ENCODE measurements around the gene BNC2.

Gene BNC2

DNA sequence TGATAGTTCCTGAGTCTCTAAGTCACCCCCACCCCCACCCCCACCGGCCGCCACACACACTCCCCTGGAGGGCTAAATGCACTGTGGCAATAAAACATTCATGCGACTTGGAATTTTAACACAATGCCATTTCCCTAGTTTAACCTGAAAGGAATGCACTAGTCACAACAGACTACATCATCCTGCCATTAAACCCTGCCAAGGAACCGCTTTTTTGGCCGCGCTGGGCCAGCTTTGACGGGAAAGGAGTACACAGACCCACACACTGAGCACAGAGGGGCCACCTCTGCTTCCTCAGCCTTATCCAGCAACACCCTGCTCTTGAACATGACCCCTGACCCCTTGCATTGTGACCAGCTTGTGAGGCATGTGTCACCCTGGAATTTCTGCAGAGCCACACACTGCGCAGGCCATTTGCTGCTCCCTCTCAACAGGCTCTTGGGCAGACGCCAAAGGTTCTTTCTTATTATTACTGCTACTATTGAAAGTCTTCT lies 165.3 kb downstream of the BNC2 start:
- DNase-seq = peak; percentile 24

DNA sequence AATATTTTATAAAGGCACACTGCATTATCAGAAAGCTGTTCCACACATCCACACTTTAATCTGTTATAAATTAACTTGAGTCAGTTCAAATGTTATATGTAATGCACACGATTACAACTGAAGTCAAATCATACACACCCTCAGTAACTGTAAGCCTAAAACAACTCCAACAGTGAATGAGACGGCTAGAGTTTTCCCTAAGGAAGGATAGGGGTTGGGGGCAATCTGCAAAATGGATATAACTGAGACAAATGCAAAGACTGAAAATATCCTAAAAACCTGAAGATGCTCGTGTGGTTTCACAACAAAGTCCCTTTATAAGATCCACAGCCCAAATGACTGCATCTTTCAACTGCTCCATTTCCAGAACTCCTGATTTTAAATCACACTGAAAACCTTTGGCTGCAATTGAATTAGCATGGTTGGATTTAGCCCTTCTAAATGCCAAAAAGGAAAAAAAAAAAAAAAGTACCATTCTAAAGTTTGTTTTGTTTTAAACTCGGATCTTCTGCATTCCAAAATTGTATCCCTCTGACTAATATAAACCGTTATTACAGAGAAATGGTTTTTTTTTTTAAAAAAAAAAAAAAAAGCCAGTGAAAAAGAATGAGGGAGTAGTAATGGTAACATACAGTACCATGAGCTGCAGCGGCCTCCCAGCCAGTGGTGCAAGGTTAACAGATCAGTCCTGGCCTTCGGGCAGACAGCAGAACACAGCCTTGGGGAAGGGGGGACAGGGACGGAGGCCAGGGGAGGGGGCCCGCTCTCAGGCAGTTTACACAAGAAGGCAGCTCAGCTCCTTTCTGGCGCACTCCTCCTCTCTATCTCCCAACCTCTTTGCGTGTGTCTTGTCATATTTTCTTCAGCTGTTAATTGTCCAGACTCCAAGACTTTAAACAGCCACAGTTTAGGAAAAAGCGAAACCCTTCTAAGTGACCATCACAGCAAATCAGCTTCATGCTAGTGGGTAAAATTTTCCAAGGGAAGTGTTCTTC lies 166.1 kb downstream of the BNC2 start:
- DNase-seq = no peak

DNA sequence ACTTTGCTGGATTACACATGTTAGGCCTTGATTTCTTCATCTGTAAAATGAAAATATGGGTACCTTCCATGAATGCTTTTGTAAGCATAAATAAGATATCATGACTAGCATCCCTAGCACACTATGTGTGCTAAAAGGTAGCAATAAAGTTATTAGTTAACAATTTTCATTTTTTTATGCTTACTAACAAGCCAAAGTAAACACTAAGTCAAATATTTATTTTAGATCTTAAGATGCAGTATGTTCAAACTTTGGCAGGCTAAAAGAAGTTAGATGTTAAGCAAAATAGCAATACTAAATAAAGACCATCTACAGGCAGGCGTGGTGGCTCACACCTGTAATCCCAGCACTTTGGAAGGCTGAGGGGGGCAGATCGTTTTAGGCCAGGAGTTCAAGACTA lies 169.1 kb downstream of the BNC2 start:
- DNase-seq = no peak

DNA sequence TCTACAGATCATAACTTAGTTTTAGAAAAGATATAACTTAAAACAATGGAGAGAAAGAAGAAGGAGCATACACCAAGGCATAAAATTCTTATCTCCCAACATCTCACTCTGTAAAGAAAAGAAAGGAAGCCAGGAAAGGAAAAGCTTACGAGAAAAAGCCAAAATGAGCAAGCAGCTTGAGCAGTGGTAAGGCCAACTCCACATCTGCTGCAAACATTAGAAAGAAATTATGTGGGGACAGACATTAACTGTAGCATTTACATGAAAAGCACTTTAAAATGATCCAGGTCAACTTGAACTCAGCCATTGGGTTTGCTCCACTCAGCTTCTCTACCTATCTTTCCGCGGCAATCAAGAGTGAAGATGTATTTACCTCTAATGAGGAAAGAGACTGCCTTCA lies 176.9 kb downstream of the BNC2 start:
- DNase-seq = no peak

DNA sequence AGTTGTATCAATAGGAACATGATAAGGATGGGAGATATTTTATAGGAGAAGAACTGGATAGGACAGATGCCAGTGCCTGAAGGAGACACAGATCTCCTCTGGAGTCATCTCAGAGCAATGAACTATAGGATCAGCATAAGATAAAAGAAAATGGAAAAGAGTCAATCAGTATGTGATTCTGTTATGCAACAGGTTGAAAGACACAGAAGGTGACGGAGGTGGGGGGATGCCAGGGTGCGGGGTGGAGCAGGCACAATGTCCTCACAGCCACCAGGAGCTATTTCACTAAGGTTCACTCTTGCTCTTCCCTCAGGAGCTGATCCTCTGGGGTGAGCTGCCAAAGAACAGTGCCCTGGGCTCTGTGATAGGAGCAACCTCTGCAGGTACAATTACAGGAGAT lies 179.8 kb downstream of the BNC2 start:
- DNase-seq = no peak

DNA sequence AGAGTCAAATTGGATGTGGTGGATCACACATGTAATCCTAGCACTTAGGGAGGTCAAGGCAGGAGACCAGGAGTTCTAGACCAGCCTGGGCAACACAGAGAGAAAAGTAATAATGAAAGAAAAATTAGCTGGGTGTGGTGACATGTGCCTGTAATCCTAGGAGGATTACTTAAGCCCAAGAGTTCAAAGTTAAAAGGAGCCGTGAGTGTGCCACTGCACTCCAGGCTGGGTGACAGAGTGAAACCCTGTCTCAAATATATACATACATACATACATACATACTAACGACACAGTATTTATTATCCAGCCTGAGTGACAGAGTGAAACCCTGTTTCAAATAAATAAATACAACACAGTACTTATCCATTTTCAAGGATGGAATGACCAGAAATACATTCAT lies 180.3 kb downstream of the BNC2 start:
- DNase-seq = no peak

DNA sequence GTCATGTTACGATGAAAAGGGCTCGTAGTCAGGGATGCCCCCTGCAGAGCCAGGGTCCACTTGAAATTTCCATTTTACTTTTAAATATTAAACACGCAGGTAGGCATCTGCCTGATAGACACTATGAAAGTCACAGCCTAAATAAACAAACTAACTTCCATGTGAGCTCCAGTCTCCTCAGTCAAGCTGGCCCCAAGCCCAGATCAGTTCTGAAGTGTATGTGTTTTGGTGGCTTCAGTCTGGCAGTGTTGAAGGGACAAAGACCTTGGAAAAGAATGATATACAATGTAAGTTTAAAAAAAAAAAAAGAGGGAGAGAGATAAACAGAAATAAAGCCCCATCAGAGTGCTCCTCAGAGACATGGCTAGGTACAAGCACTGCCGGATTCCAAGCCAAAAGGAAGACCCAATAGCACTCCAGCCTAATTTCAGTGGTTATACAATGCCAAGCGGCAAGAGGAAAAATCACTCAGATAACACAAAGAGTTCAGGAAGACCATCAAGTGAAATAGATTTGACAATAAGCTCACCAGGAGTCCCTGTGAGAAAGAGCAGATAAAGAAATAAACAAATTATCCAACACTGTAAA lies 181.0 kb downstream of the BNC2 start:
- DNase-seq = peak; percentile 81

DNA sequence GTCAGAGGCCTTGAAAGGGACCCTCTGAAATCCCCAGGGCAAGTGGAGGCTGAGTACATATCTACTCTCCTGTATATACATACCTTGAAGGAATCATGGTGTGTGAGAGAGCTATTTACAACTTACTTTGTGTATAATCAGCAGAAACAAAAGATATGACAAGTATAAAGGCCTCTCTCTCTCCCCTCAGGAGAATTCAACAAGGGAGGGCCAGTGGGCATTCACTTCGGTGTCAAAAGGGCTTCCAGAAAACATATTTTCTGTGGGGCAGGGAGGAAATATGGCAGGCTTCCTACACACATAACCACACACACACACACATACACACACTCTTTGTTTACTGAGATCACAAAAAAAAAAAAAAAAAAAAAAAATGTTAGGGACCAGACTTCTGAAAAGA lies 181.7 kb downstream of the BNC2 start:
- DNase-seq = peak; percentile 52

DNA sequence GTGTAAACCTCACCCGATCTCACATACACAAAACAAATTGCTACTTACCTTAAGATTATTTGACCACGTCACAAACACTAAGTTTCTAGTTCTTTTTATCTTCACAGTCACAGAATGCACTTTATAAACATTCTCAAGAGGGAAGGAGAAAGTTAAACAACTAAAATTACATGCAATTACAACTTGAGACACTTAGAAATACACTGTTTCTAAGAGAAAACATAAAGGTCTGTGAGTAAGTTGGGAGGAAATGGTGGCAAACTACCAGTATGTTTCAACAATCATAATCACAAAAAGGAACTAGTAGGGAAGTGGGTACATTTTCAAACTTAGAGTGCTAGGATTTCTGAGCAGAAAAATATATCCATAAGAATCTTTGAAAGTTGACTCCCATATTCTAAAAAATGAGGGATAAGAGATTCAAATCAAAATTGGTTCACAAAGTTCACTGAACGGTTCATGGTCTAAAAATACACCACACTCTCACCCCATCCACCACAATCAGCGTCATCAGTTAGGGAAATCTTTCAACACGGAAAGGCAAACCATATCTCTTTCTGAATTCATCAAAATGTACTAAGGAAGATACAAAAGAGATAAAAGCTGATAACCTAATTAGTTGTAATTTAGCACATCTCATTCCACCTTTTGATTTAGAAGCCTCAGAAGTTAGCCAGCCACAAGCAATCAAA lies 182.6 kb downstream of the BNC2 start:
- no peak for DNase-seq

DNA sequence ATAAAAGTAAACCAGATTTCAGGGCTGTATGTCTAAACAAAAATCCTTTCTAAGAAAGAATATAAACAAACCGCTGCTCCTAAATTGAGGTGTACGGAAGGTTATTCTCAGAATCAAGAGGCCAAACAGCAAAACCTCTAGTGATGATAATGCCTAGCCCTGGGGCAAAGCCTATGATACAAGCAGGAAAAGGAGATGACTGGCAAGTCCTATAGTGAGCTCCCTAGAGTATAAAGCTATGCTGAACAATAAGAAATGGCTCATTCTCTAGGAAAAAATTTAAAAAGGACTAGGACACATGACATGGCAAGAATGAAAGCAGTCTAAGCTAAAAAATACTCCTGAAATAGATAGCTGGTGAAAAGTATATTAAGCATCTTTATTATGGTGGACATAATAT lies 187.1 kb downstream of the BNC2 start:
- DNase-seq = no peak

DNA sequence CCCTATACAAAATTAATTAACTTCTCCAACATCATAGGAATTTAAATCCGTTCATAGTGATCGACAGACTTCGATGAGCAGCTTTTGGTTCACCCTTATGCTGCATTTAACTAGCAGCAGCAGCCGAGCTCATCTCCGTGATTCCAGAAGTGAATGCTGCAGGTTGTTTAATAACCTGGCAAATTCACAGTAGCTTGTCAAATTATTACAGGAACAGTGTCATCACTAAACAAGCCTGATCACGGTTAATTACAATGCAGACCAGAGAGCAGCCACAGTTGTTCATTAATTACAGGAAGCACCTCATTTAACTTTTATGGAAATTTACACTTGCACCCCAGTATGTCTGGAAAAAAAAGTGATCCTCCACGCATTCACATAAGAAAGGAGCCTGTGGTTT lies 188.2 kb downstream of the BNC2 start:
- DNase-seq = no peak

DNA sequence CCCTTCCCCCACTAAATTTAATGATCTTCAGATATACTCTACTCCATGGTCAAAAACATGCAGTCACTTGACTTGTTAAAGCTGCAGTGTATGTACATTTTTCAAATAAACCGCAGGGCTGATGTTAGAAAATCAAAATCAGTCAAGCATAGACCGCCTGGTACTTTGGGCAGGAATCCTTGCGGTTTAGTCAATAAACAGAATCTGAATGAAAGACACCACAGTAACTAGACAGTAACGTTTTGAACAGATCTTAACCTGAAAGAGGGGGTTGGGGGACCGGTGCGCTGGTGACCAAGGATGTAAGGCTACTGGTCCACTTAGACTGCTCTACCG lies 188.8 kb downstream of the BNC2 start:
- no peak for DNase-seq

DNA sequence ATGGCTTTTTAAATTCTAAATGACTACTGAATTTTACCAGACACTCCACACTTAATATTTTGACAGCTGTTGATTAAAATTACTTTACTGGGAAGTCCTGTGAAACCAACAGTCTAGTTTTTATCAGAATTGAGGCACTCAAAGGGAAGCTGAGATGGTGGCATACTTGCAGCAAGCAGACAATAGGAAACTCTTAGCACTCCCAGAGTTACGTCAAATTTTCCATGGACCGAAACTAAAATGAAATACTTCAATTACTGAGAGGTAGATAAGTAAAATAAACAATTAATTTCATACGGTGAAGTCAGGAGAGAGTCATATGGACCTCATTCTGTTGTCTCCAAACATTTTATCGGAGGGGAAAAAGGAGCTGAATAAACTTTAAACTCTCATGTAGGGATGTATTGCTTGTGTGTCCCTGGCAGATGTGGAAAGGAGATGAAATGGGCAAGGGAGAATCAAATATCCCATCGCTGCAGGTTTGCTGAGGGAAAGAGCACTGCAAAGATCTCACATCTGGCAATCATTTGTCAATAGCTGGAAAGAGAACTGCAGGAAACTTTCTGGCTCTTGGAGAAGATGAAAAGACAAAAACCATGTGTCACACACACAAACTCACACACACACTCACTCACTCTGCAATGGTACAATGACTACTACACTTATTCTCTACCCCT lies 189.4 kb downstream of the BNC2 start:
- DNase-seq = no peak

DNA sequence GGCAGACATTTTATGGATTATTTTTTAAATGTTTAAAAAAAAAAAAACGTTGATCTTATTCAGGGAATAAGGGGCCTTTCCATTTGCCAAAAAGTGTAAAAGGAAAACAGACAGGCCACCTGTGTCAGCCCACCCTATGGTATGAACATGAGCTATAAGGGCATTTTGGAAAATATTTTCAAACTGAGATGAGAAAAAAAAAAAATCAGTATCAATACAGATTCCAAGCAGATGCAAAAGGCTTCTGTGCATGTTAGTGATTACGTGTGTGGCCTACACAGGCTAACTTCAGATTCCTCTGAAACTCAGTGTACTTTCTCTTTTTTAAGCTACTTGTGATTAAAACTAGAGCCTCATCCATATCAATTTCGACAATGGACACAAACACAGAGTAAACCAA lies 189.9 kb downstream of the BNC2 start:
- DNase-seq = no peak

DNA sequence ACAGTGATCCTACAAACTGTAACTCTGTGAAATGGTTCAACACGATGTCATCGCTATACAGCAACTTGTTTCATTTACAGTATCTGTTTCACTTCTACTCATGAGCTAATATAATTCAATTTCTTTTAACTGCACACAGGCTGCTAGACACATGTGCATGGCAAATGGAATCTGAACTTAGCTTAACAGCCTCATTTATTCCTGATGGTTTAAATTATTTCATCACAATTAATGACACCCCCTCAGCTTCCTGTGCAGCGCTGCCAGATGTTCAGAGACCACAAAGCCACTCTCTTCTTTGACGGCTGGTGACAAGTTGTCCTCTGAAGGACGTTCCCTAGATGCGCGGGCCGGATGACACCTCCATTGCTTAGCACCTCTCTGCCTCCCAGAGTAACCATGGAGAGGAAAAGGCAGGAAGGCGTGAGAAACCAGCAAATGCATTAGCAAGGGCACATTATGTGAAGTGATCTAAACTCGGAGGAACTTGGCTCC lies 191.1 kb downstream of the BNC2 start:
- DNase-seq = no peak

DNA sequence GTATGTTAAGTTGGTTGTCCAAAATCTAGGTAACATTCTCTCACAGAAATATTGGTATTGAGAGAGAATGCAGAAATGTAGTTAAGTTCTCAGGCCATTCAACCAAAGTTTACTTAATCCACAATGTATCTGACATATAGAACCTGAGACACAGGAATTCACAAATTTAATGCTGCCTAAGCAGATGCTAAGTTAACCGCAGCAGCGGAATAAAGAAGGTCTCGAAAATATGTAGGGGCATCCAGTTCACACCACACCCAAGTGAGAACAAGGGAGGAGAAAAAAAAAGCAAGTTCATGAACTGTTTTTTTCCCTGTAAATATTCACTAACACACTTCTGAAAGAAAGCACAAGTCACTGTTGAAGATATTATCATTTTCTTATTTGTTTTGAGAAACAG lies 194.0 kb downstream of the BNC2 start:
- DNase-seq = no peak

DNA sequence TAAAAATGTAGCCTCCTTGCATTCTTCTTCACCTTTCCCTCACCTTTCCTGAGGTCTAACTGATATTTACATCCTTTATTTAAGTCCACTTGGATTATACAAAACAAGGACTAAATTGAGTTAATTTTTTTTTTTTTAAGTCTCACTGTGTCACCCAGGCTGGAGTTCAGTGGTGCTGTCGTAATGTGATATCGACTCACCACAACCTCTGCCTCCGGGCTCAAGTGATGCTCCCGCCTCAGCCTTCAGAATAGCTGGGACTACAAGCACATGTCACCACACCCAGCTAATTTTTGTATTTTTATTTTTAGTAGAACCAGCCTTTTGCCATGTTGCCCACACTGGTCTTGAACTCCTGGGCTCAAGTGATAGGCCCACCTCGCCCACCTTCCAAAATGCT lies 195.3 kb downstream of the BNC2 start:
- no peak for DNase-seq

DNA sequence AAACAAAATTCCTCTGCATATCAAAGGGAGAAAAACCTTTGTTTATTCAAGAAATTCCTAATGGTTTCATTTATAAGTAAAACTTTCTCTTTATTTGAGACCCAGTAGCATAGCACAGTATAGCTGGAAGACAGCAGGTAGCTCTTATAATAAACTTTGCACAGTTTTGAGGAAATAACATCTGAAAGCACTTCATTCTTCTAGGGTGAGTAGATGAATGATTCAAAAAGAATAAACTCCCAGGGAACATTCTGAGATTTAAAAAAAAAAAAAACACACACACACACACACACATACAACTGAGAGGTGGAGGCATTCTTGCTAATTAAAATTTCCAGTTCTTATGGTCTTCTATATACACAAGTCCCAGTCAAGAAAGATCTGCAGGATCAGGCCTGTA lies 197.3 kb downstream of the BNC2 start:
- DNase-seq = no peak

DNA sequence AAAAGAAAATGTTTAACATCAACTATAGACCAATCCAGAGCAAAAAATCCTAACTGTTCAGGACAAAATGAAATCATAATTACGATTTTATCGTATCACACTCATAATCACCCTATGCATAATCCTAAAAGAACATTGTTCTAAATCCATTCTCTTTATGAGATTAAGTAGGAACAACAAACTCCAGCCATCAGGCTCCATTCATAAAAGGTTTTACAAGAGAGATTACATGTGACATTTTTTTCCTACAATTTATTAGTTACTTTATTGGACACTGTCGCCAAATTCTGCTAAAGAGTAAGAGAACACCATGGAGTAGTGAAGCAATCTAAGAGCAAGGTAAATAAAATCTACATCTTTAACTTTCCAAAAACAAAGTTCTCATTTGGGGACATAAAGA lies 198.0 kb downstream of the BNC2 start:
- DNase-seq = no peak

DNA sequence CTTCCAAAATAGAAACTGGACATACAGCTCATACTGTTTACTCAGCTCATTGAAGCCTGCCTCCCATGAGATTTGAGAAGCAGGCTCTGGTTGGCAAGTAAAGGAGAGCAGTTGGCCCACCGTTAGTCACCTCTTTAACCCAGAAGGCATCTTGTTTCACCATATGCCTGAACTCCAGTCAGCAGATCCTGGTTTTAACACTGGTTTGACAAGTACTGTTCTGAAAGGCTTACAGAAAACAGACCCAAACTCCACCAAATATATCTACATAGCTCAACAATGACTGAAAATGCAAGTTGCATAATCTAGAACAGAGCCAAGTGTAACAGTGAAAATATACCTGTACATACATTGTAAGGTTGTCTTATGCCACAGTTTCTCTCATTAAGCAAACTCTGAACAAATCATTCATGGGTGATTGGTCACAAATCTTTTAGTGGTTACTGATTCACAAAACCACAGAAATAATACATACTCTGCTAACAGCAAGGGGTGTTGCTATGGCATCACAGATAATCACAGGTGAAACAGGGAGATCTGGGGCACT lies 198.8 kb downstream of the BNC2 start:
- peak; percentile 37 for DNase-seq

DNA sequence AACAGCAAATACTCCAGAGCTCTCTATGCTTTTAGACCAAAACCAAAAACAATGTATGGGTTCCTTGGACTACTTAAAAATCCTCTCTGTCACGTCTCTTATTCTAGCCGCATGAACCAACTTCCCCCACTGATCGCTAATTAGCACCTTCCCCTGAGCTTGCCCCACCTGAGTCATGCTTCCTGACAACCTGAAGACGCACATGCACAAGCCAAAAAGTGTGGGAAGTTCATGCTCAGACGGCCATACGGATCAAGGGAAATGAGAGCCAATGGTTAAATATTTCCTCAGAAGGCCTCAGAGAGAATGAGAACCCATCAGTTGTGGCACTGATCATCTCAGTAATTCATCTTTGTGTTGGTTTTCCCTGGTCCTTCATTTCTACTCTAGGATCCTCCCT lies 199.7 kb downstream of the BNC2 start:
- DNase-seq = no peak

DNA sequence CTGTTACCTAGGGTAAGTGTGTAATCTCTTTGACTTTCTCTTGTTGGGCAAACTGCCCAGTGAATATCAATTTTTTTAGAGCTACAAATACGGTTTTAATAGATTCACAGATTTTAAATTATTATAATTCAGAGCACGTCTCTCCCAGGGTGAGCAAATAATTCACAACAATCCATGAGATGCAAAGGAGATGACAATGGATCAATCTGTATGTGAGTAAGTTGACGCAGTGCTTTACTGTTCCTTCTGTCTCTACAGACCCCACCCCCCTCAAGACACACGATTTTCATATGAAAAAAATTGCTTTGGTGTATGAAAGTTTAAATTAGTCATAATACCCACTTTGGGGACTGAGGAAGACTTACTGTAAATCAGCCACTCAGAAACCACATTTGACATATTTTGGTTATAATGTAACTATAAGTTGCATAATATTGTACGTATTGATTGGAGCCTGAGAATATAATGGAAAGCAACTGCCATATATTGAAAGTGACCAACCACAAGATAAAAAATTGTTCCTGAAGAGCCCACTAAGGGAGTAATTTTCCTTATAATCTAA lies 201.7 kb downstream of the BNC2 start:
- no peak for DNase-seq

DNA sequence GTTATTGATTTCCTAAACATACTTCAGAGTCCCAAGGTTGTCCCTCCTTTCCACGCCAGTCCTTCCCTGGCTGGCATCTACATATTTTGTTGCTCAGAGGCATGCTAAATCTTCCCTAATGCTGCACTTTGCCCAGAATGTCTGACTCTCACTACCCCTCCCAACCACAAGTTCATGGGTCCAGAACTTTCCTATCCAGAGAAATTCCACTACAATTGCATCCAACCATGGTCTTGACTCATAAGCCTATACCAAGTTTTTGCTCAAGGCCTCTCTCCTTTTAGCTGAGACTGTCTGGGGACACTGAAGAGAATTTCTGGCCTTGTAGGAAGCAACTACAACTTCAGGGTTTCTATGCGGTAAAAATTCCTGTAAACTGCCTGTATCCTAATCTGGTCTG lies 206.3 kb downstream of the BNC2 start:
- no peak for DNase-seq

Measured in DMS153 (cell line).